Stimulated activated CD4-positive, alpha-beta T cell treated with anti-CD3 and anti-CD28 coated beads, Interleukin-2, amount 100 ng/mL, for 4 hours (primary cell): ENCODE measurements around the gene GLT6D1.

Experiments
- DNase-seq: peaks from one replicate; pipeline ENCODE4 v3.0.0-alpha.2; 2020; ENCODE audit warnings: low read depth

GLT6D1 gene

DNA sequence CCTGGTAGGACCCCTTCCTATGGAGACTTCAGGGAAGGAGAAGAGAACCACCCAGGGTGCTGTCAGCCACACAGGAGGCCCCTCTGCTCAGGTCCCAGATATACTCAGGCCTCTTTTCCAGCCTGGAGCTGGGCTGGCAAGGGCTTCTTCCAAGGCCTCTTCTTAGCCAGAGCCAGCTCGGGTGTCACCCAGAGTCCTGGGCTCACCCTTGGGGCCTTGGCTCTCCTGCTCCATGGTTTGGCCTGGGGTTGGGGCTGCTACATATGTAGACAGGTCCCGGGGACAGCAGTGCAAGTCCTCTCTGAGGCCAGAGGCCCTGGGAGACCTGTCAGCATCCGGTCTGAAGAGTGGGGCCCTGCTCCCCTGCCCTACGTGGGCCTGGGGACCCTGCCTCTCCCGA, 55.0 kb downstream of the GLT6D1 start:
- no peak for DNase-seq

DNA sequence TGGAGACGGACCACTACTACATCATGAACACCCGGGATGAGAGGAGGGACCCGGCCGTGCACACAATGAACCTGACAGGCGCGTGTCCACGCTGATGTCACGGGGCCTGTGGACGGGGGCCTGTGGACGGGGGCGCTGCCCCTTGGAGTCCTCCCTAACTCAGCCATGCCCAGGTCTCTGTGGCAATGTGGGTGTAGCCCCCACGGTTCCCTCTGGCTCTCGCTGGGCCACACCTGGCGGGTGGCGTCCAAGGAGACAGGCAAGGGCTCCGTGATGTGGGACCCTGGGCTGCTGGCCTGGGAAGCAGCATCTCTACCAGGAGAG, 55.7 kb downstream of the GLT6D1 start:
- no peak for DNase-seq

DNA sequence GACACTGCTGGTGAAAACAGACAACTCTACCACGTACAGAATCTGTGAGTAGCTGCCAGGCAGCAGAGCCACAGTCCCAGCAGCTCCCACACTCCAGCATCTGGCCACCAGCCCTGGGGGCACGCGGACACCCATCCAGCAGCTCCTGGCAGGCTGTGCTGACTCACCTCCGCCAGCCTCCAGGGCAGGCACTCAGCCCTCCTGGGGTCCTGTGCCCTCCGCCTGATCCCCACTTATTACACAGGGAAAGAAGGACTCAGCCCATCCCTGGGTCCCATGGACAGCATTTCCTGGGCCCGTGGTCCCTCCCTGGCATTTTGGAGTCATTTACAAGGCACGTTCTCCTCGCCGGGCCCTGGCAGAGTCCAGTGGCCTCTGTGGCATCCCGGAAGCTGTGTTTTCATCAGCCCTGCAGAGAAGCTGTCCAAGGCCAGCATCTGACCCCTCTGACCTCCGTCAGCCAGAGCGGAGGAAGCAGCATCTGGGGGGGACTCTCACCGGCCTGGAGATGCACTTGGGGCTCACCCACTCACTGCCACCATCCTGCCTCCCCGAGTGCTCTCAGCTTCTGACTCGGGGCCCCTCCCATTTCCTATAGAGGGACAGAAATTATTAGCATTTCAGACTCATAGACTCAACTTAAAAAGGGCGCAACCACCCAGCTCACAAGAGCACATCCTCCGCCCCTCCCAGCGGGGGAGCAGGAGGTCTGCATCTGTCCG, 56.2 kb downstream of the GLT6D1 start:
- no peak for DNase-seq

DNA sequence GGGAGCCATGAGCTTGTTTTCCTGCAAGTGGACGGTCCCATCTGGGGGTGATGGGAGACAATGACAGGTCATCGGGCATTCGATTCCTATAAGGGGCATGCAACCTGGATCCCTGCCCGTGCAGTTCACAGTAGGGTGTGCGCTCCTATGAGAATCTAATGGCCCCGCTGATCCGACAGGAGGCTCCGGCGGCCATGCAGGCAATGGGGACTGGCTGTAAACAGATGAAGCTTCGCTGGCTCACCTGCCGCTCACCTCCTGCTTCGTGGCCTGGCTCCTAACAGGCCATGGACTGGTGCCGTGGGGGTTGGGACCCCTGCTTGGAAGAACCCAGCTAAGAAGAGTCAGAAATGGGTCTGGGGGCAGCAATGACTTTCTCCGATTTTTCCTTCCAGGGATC, 56.8 kb downstream of the GLT6D1 start:
- no peak for DNase-seq

DNA sequence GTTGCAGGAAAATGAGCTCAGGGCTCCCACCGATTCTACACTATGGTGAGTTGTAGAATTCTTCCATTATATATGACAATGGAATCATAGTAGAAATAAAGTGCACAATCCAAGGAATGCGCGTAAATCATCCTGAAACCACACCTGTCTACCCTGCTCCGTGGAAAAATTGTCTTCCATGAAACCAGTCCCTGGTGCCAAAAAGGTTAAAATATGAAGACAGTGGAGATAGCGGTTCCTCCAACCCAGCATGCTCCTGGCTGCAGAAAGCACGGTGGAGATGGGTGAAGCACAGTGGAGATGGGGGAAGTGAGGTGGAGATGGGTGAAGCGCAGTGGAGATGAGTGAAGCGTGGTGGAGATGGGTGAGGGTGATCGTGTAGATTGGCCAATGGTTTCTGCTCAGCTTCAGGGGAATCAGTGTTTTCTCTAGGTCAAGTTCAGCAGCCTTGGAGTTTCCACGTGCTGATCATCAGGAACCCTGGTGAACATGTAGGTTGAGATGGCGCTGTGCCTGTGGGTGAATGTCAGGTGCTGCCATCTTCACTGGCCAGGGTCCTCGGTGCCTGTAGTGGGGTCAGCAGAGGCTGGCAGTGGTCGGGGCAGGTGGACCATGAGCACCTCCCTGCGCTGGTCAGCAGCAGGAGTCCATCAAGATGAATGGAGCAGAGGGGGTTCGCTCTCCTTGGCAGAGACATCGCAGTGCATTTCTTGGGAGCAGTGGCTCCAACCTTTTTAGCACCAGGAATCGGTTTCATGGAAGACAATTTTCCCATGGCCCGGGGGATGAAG, 57.5 kb downstream of the GLT6D1 start:
- no peak for DNase-seq

DNA sequence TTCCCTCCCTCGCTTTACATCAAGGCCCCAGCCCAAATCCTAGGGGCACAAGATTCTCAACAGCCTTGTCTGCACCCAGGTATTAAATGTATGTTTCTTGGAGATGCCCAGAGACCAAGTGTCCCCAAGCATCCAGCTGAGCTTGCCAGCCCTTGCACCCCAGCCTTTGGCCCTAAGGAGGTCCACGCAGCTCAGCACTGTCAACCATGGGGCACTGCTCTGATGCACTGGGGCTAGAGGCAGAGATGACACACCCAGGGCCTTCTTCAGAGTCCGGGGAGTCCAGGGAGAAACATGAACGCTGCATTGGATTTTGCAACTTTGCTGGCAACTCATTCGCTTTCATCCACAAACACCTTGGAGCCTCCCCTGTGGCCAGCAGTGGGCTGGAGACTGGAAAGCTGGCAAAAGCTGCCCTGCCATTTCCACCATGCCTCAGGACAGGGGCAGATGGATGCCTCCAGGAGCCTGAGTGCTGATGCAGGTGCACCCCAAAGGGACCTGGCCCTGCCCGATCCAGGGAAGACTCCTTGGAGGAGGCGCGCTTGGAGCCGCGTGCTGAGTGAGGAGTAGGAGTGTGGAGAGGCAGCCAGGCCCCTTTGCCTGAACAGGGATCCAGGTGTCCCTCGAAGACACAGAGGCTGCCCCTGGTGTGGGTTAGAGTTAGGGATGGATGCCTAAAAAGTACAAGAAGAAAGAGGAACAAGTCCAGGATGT, 58.5 kb downstream of the GLT6D1 start:
- DNase-seq, result no peak

DNA sequence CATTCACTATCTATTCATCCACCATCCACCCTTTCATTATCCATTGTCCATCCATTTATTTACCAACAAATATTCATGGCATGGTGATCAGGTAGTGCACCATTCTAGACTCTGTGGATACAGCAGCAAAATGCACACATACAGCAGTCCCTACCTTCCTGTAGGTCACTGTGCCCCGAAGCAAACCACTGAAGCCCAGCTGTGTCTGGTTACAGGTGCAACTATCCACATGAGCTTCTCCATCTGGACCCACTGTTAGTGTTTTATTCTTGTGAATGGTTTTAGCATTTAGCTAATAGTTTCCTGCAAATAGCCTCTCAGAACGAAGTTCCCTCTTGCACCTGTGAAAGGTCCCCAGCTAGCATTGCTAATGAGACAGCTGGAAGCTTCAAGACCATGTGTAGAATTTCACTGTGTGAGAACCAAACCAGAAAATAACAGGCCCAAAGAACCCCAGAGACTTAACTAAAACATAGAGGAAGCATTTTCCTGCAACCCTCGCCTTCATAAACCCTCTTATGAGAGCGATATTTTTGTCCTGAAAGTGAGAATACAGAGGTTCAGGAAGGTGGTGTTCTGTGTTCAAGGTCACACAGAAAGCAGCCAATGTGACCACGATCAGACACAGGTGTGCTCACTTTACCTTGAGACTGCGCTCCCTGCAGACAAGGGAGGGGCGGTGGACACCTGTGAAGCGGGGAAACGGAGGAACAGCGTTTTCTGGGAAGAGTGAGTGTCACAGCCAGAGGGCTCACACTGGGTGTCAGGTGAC, 59.3 kb downstream of the GLT6D1 start:
- DNase-seq, result no peak

DNA sequence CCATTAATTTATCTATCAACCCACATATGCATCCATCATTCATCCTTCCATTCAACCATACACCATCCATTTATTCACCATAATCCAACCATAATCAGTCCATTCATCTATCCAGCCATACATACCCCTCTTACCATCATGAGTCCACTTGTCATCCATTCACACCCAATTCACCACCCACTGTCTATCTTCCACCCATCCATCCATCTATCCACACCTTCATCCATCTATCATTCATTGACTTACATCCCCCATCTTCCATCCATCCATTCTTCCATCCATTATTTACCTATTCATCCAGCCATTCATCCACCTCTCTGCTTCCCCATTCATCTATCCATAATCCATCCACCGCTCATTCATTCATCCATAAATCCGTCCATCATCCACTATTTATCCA, 60.0 kb downstream of the GLT6D1 start:
- DNase-seq, result no peak

DNA sequence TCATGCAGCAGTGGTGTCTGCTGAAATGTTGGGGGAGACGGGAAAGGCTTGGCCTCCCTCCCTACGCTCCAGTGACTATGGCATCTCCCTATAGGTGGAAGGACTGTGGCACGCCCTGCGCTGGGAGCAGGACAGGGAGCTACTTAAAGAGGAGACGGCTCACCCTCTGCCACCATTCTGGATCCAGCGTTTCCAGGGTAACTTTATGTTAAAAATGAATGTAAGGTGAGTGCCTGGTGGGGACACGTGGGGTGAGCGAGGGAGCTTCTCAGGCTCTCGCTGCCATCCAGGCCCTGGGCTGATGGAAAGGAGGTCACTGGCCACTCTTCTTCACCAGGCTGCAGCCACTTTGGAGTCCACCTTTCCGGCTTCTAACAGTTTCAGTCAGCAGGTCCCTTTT, 62.1 kb downstream of the GLT6D1 start:
- DNase-seq, result no peak

DNA sequence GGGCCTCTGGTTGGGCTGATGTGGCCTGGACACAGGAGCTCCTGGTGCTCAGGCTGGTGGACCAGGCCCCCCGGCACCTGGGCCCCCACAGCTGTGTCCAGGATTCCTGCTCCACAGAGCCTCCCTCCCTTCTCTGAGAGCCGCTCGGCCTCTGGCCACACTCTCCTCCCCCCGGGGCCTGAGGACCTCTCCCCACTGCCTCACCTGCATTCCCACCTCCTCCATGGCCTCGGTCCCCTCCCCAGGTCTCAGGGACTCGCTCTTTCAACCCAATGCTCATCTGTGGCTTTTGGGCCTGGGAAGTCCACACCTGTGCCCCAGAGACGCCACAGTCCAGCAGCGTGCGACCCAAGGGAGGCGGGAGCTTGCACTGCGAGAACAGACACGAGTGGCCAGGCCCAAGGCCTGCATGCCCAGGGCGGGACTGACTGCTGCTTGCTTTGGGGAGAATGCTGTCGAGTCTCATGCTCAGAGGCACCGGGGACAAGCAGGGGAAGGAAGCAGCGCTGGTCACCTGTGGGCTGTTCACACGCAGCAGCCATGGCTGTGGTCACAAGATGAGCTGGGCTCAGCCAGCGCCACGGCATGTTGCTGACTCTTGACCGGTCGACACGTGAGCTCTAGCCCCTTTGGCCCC, 63.2 kb downstream of the GLT6D1 start:
- DNase-seq, result no peak

DNA sequence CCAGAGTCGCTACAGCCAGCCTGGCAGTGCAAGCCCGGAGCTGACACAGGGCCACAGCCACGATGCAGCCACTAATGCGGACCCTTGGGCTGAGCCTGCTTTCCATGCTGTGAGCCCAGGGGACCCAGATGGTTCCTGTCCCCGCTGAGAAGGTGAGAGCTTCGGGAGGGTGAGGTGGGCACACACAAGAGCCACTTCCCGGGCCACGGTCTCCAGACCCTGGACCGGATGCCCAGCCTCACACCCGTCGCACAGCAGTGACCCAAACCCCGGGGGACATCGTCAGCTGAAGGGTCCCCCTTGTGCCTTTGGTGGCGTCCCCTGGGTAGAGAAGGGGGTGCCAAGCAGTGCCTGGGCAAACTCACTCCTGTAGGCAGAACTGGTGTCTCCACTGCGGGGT, 64.4 kb downstream of the GLT6D1 start:
- DNase-seq, result no peak

DNA sequence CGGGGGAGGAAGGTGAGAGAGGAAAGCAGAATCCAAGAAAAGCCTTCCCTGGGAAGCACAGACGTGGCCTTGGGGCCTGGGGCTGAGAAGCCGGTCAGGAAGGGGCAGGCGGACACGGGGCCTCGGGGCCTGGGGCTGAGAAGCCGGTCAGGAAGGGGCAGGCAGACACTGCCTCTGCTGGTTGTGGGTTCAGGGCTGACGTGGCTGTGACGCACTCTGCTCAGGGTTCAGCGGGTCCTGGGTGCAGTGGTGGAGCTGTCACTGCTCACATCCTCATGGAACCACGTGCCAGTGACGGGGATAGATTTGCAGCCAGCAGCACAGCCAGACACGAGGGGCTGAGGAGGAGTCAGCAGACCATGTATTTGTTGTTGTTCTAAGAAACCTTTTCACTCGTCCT, 65.0 kb downstream of the GLT6D1 start:
- no peak for DNase-seq
